ENCODE data around the gene SDE2. TPM values are rescaled to one million over a fixed set of nuclear protein-coding genes. Genes with fewer than 3 reads are reported as not detected.

The SDE2 gene
- total and polyA plus RNA-seq, 2 of the 8 experiments (the other 6 are each of a cell fraction or from before 2014, with no cell fraction given) = 8.5 to 16.7 TPM

GRCh38 chr1:226021401-226021800 lies 22.3 kb upstream of the SDE2 start:
- Histone ChIP-seq H3K4me3 (ENCODE audit: extremely low read depth in 1 of 4, insufficient read depth in 2 of 4, low read depth in 3 of 4, low read length in 4 of 4) (no peak overlapping the region), H3K79me1 (ENCODE audit: low read depth, low read length) (no peaks in the 10 kb centered on the region), H3K9ac (replicated peaks in 1 of 4; ENCODE audit: extremely low read depth in 1 of 4, low read depth in 3 of 4, low read length in 3 of 4) (no peak overlapping the region), H4K8ac (ENCODE audit: extremely low read depth, insufficient read depth, low read length) (no peak overlapping the region), H4K20me1 (replicated peaks in 1 of 2; ENCODE audit: control insufficient read depth in 1 of 2, insufficient read depth in 2 of 2, low read length in 2 of 2) (no peaks in the 10 kb centered on the region), H3K56ac (replicated peaks; ENCODE audit: insufficient read length, low read depth, low read length) (no peak overlapping the region), H2BK5ac (ENCODE audit: low read depth, low read length) (no peak overlapping the region), H3K27me3 (replicated peaks in 1 of 4; ENCODE audit: control insufficient read depth in 3 of 4, extremely low read depth in 1 of 4, insufficient read depth in 3 of 4, low read length in 3 of 4) (no peaks in the 10 kb centered on the region), H2BK20ac (ENCODE audit: low read length) (no peak overlapping the region), H4K91ac (replicated peaks; ENCODE audit: insufficient read length, low read length) (no peak overlapping the region), H2BK15ac (ENCODE audit: low read length) (no peak overlapping the region), H4K5ac (ENCODE audit: insufficient read length, low read depth, low read length) (no peak overlapping the region), H3K18ac (ENCODE audit: extremely low read depth, low read length) (no peak overlapping the region), H2AFZ (ENCODE audit: low read length) (no peak overlapping the region), H2BK120ac (replicated peaks; ENCODE audit: low read depth, low read length) (no peak overlapping the region), H3K4me1 (replicated peaks in 1 of 4; ENCODE audit: control insufficient read depth in 3 of 4, insufficient read depth in 4 of 4, low read length in 3 of 4) (no peaks in the 10 kb centered on the region), H2BK12ac (ENCODE audit: low read depth, low read length) (no peak overlapping the region), H3K23ac (ENCODE audit: insufficient read length) (no peak overlapping the region), H3K14ac (ENCODE audit: insufficient read length) (no peak overlapping the region), H2AK5ac (ENCODE audit: low read depth, low read length) (no peak overlapping the region), H3K23me2 (ENCODE audit: low read depth, low read length) (no peaks in the 10 kb centered on the region), H3K9me3 (ENCODE audit: insufficient read depth in 2 of 2, low read depth in 1 of 2, low read length in 1 of 2) (no peaks in the 10 kb centered on the region), H3K4ac (replicated peaks; ENCODE audit: insufficient read length, low read depth, low read length) (no peak overlapping the region), H3K4me2 (ENCODE audit: insufficient read depth in 1 of 2, low read depth in 2 of 2, low read length in 2 of 2) (no peak overlapping the region), H3K36me3 (ENCODE audit: control insufficient read depth in 2 of 4, insufficient read depth in 4 of 4, low read length in 3 of 4) (no peaks in the 10 kb centered on the region), H3K27ac (ENCODE audit: low read depth, low read length) (no peak overlapping the region), H3K79me2 (ENCODE audit: control insufficient read depth in 1 of 2, insufficient read depth in 2 of 2, low read length in 2 of 2) (no peaks in the 10 kb centered on the region)
- ChIA-PET CTCF (ENCODE audit: partially characterized antibody) (interaction anchor here (0.6 to 0.7 kb wide), 2 partner anchors 104 to 190 kb away, joined by 3 to 4 read pairs; no protein-coding TSS in a partner anchor), POLR2A (ENCODE audit: partially characterized antibody) (interaction anchor here (1.3 kb wide), 1 partner anchor 41 kb away, joined by 3 read pairs; the partner anchor contains the start of gene H3-3A)
- 88% methylated on average over 3 of the region's 3 CpGs; no CpG with 5 or more reads in 1 of the 2 experiments for WGBS, 2 experiments (ENCODE audit: extremely low coverage in 1 of 2, insufficient coverage in 1 of 2, insufficient read length in 1 of 2, insufficient replicate concordance in 2 of 2, low coverage in 1 of 2, low lambda C conversion rate in 2 of 2, missing lambda C conversion rate in 1 of 2)
- no peak for TF ChIP-seq BACH1 (IDR thresholded peaks at IDR 0.05; ENCODE audit: low read length)
- no peak for TF ChIP-seq RBBP5 (IDR thresholded peaks at IDR 0.05; ENCODE audit: borderline replicate concordance, low read depth, low read length)
- TF ChIP-seq GABPA (IDR thresholded peaks at IDR 0.05; ENCODE audit: borderline replicate concordance, insufficient read depth, low read length) = no peak
- TF ChIP-seq, protein P1, sequence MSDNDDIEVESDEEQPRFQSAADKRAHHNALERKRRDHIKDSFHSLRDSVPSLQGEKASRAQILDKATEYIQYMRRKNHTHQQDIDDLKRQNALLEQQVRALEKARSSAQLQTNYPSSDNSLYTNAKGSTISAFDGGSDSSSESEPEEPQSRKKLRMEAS (IDR thresholded peaks at IDR 0.05) = no peak
- no peak for TF ChIP-seq TBP (IDR thresholded peaks at IDR 0.05; ENCODE audit: low read depth, low read length)
- TF ChIP-seq KDM1A (IDR thresholded peaks at IDR 0.05; ENCODE audit: borderline replicate concordance, low read length) = no peak
- FAIRE-seq = no peak
- DNase-seq (ENCODE audit: low read depth in 1 of 2, low spot score in 2 of 2) = no peak

All from H1 (cell line).